Posterior cingulate gyrus (tissue), 11 donors: ENCODE results near the gene TAF7L.

Experiments
- DNase-seq, 10 donors: peaks; one replicate each; pipeline versions ENCODE4 v3.0.0 to v3.0.0-alpha.2; 2020 to 2021; ENCODE audit warnings: mixed read lengths in 3 of 10
- intact Hi-C: fragments of 100-400 bp; cut with DNase I; formaldehyde crosslinking; loops from one replicate; pipeline ENCODE4 v1.15.1; 2023

Gene TAF7L

DNA sequence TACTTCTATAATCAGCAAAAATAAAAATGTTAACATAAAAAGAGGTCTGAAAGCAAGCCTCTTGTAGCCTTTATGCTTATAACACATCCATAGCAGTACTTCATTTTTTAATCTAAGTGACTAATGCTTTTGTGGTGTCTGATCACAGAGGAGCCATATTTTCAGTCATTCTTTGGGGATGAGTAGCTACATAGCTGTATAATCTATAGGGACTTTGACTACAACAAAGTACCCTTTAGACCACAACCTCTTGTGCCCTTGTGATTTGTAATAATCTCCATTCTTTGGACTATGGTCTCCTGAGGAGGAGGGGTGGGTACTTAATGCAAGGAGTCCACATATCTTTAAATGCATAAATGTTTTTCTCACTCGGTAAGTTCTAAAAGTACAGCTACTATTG is 62.0 kb downstream of the TAF7L start:
- intact Hi-C loops = no loop called here

DNA sequence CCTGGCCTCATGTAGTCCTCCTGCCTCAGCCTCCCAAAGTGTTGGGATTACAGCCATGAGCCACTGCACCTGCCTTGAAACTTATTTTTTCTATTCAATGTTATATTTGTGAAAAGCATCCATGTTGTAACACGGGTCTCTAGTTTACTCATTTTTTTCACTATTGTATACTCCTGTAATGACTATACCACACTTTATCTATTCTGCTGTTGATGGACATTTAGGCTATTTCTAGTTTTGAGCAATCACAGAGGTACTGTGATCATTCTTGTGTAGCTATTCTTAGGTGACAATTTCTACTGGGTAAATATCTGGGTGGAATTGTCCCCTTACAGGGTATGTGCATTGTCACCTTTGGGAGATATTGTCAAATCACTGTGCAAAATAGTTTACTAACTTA is 67.9 kb downstream of the TAF7L start:
- intact Hi-C loops = no loop called here
- DNase-seq = no peak

More for the DNA sequence above, 62.0 kb downstream of the TAF7L start:
- DNase-seq = no peak

DNA sequence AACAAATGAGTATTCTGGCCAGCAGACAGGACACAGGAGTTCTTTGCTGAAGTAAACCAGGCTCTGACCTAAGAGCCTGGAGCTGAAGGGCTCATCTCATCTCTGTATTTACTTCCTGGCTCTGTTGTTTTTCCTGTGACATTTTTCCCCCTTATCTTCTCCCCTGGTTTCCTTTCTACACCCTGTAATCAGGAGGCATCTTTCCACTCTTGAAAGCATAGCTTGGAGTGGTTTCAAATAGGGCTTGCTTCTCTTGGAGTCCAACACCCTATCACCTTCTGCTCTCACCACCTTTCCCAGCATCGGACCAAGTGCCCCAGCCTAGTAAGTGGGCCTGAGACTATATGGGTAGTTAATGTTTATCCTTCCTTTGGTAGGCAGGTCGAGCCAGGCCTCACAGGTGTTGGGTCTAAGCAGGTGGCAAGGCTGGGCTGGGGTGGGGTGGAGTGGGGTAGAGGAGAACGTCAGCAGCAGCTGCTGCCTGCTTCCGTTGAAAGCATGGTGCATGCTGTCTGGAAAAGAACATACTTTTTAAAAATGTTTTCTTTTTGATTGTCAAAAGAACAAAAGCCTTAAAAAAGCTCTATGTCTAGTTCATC is 70.4 kb downstream of the TAF7L start:
- peak in 1 of 10 donors; percentile 68 for DNase-seq
- intact Hi-C loops = no loop called here

GRCh38 chrX:101219864-101220346 is 71.2 kb downstream of the TAF7L start:
- peak in 8 of 10 donors; percentile 14 to 90 (median 41) for DNase-seq

GRCh38 chrX:101219116-101219863 is 71.8 kb downstream of the TAF7L start, which contains the start of gene DRP2:
DRP2 (plus strand) TSS chrX:101219786; CDS start chrX:101231648, 11,862 bp downstream.
- DNase-seq = no peak
- intact Hi-C loops = no loop called here

More at GRCh38 chrX:101219864-101220346, 71.2 kb downstream of the TAF7L start:
- intact Hi-C loops = no loop called here
